HepG2 (cell line): ENCODE measurements around the gene TNFRSF18. TPM values are rescaled to one million over a fixed set of nuclear protein-coding genes. Genes with fewer than 3 reads are reported as not detected.

Experiments used
- AHR ChIP-seq: IDR thresholded peaks from 2 replicates; pipeline ENCODE4 v1.6.1; 2018; ENCODE audit warnings: missing genetic modification reagents, missing compliant biosample characterization
- ATF2 ChIP-seq: sonication (generic); formaldehyde crosslinking; IDR thresholded peaks from 2 replicates; pipeline ENCODE4 v1.4.0; 2020; ENCODE audit warnings: missing genetic modification reagents
- CCAR2 ChIP-seq: fragments of 200-400 bp; formaldehyde crosslinking; optimal IDR thresholded peaks from 2 replicates; pipeline ENCODE3; 2018; ENCODE audit warnings: low read depth, mild to moderate bottlenecking, low read length, moderate library complexity
- DNMT1 ChIP-seq: sonication (generic); formaldehyde crosslinking; IDR thresholded peaks from 2 replicates; pipeline ENCODE4 v1.5.1; 2020; ENCODE audit warnings: mild to moderate bottlenecking, missing genetic modification reagents
- ELF3 ChIP-seq: IDR thresholded peaks from 2 replicates; pipeline ENCODE4 v1.6.1; 2016; ENCODE audit warnings: missing genetic modification reagents, missing compliant biosample characterization
- FOXA1 ChIP-seq, 2 experiments: fragments of 450-650 bp in 1 of 2; sonication (generic) in 1 of 2; formaldehyde crosslinking in 1 of 2; IDR thresholded peaks; 2 replicates each; pipeline versions ENCODE4 v1.4.0 to v1.6.1; 2016 to 2020; ENCODE audit warnings: missing genetic modification reagents in 1 of 2
- HMGA1 ChIP-seq: sonication (generic); formaldehyde crosslinking; conservative IDR thresholded peaks from 2 replicates; pipeline ENCODE4 v1.4.0; 2020; ENCODE audit warnings: missing genetic modification reagents
- HNF1A ChIP-seq, 2 experiments: sonication (generic) in 1 of 2; formaldehyde crosslinking in 1 of 2; IDR thresholded peaks; 2 replicates each; pipeline versions ENCODE4 v1.4.0 to v1.6.1; 2016 to 2020; ENCODE audit warnings: borderline replicate concordance in 1 of 2, low read depth in 1 of 2, mild to moderate bottlenecking in 1 of 2, missing genetic modification reagents in 1 of 2
- MEIS2 ChIP-seq: sonication (generic); formaldehyde crosslinking; IDR thresholded peaks from 2 replicates; pipeline ENCODE4 v1.9.0; 2021; ENCODE audit warnings: mild to moderate bottlenecking, missing genetic modification reagents
- MTA1 ChIP-seq: sonication (generic); formaldehyde crosslinking; IDR thresholded peaks from 2 replicates; pipeline ENCODE4 v1.4.0; 2020; ENCODE audit warnings: missing genetic modification reagents, mild to moderate bottlenecking, borderline replicate concordance
- NAIF1 ChIP-seq: sonication (generic); formaldehyde crosslinking; IDR thresholded peaks from 2 replicates; pipeline ENCODE4 v1.5.0; 2020; ENCODE audit warnings: mild to moderate bottlenecking, missing genetic modification reagents, borderline replicate concordance
- SMAD9 ChIP-seq: sonication (generic); formaldehyde crosslinking; IDR thresholded peaks from 2 replicates; pipeline ENCODE4 v1.5.1; 2020; ENCODE audit warnings: mild to moderate bottlenecking, missing genetic modification reagents
- TMF1 ChIP-seq: sonication (generic); formaldehyde crosslinking; IDR thresholded peaks from 2 replicates; pipeline ENCODE4 v1.8.1; 2022; ENCODE audit warnings: low read depth, missing genetic modification reagents
- TRIM24 ChIP-seq: sonication (generic); formaldehyde crosslinking; IDR thresholded peaks from 2 replicates; pipeline ENCODE4 v1.8.0; 2022; ENCODE audit warnings: mild to moderate bottlenecking, missing genetic modification reagents
- ZBTB1 ChIP-seq: sonication (generic); formaldehyde crosslinking; IDR thresholded peaks from 2 replicates; pipeline ENCODE4 v1.4.0; 2020; ENCODE audit warnings: missing genetic modification reagents, borderline replicate concordance
- ZFAT ChIP-seq: sonication (generic); formaldehyde crosslinking; conservative IDR thresholded peaks from 2 replicates; pipeline ENCODE4 v1.8.1; 2023; ENCODE audit warnings: missing genetic modification reagents, inconsistent platforms
- ZFY ChIP-seq: sonication (generic); formaldehyde crosslinking; IDR thresholded peaks from 2 replicates; pipeline ENCODE4 v1.4.0; 2020; ENCODE audit warnings: missing genetic modification reagents
- ZNF160 ChIP-seq: sonication (generic); formaldehyde crosslinking; IDR thresholded peaks from 2 replicates; pipeline ENCODE4 v1.8.0; 2022; ENCODE audit warnings: mild to moderate bottlenecking, inconsistent platforms, missing genetic modification reagents
- ZNF432 ChIP-seq: sonication (generic); formaldehyde crosslinking; IDR thresholded peaks from 2 replicates; pipeline ENCODE4 v1.5.0; 2020; ENCODE audit warnings: missing genetic modification reagents, mild to moderate bottlenecking, borderline replicate concordance
- ZNF619 ChIP-seq: sonication (generic); formaldehyde crosslinking; IDR thresholded peaks from 2 replicates; pipeline ENCODE4 v1.4.0; 2020; ENCODE audit warnings: mild to moderate bottlenecking, missing genetic modification reagents
- ZNF766 ChIP-seq: sonication (generic); formaldehyde crosslinking; IDR thresholded peaks from 2 replicates; pipeline ENCODE4 v1.5.0; 2020; ENCODE audit warnings: missing genetic modification reagents, borderline replicate concordance
- ZNF883 ChIP-seq: sonication (generic); formaldehyde crosslinking; IDR thresholded peaks from 2 replicates; pipeline ENCODE4 v1.5.1; 2020; ENCODE audit warnings: mild to moderate bottlenecking, missing genetic modification reagents; ENCODE audit errors: not compliant biosample characterization
- polyA plus RNA-seq, 8 experiments: library from polyadenylated mRNA; depleted of rRNA in 3 of 8; stranded (reverse) in 7 of 8; unstranded in 1 of 8; fragments of >200 nt; fragmentation: Illumina TruSeq in 4 of 8; extraction: Trizol in 4 of 8; gene quantifications; 2 replicates each; pipeline versions ENCODE4 v1.2.1 to v1.2.3, GENCODE V29; 2011 to 2016; ENCODE audit warnings: low read depth in 4 of 8, missing spikeins in 1 of 8, mixed read lengths in 1 of 8; ENCODE audit not compliant: insufficient read depth in 1 of 8
- total RNA-seq, 5 experiments: library from RNA; depleted of rRNA; stranded (reverse); fragments of >200 nt; fragmentation: Illumina TruSeq; extraction: Trizol; gene quantifications; 2 replicates each; pipeline ENCODE4 v1.2.3, GENCODE V29; 2016; ENCODE audit warnings: low read depth in 1 of 5

TNFRSF18 gene
- total and polyA plus RNA-seq, 2 of the 13 experiments (the other 11 are each of a cell fraction or from before 2014, with no cell fraction given), result not detected

- TF ChIP-seq ZBTB1 (CRISPR knock-in tag) (no peak), SMAD9 (no peak), MEIS2 (CRISPR knock-in tag) (0 out of 2 replicates have a peak, but pooled peaks have one; percentile 20), TRIM24 (CRISPR knock-in tag) (no peak), DNMT1 (no peak), ATF2 (CRISPR knock-in tag) (no peak), MTA1 (no peak), ZNF883 (no peak), ZNF619 (no peak), TMF1 (CRISPR knock-in tag) (0 out of 2 replicates have a peak, but pooled peaks have one; percentile 11), ELF3 (0 out of 2 replicates have a peak, but pooled peaks have one; percentile 8), FOXA1 (IDR thresholded peaks at IDR 0.05) (no peak), FOXA1 (CRISPR knock-in tag; IDR thresholded peaks at IDR 0.05) (peak; percentile 82), HNF1A (IDR thresholded peaks at IDR 0.05; ENCODE audit: low read depth) (no peak), HNF1A (CRISPR knock-in tag; IDR thresholded peaks at IDR 0.05; ENCODE audit: borderline replicate concordance) (no peak), ZNF766 (CRISPR knock-in tag) (no peak), NAIF1 (CRISPR knock-in tag) (no peak), ZFAT (CRISPR knock-in tag) (no peak), AHR (CRISPR knock-in tag) (no peak), HMGA1 (no peak), ZNF432 (CRISPR knock-in tag) (no peak), ZNF160 (CRISPR knock-in tag) (no peak), ZFY (CRISPR knock-in tag) (no peak; the same call in 1 of the 2 replicates), CCAR2 (no peak)
These were observed 30.8 kb upstream of the TNFRSF18 start (continued) for GRCh38 chr1:1236945-1237873.
